ENCODE results near the gene SMAP1. TPM values are rescaled to one million over a fixed set of nuclear protein-coding genes. Genes with fewer than 3 reads are reported as not detected.

SMAP1 gene
- total and polyA plus RNA-seq, 10 donors, result 12.0 to 28.2 (median 19.8) TPM

DNA sequence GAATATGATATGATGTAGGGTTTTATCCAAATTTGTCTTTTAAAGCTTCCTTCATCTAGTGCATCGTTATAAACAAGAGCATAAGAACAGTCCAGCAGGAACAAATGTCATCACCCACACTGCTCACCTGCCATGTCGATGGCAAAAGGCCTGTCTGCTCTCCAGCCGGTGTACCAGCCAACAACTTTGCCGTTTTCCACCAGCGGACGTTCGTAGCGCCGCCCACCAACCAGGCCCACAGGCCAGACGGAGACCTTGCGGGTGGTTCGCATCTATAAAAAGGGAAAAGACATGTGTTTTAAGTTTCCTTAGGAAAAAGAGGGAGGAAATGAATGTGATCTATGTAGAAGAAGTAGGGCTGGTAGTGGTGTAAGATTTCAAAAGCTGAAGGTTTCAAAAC lies 226.3 kb downstream of the SMAP1 start:
- intact Hi-C loops (cut with DNase I; ENCODE audit: low total_unique reads), result no loop called here
- TF ChIP-seq, protein P1, sequence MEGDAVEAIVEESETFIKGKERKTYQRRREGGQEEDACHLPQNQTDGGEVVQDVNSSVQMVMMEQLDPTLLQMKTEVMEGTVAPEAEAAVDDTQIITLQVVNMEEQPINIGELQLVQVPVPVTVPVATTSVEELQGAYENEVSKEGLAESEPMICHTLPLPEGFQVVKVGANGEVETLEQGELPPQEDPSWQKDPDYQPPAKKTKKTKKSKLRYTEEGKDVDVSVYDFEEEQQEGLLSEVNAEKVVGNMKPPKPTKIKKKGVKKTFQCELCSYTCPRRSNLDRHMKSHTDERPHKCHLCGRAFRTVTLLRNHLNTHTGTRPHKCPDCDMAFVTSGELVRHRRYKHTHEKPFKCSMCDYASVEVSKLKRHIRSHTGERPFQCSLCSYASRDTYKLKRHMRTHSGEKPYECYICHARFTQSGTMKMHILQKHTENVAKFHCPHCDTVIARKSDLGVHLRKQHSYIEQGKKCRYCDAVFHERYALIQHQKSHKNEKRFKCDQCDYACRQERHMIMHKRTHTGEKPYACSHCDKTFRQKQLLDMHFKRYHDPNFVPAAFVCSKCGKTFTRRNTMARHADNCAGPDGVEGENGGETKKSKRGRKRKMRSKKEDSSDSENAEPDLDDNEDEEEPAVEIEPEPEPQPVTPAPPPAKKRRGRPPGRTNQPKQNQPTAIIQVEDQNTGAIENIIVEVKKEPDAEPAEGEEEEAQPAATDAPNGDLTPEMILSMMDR (IDR thresholded peaks at IDR 0.05 in 8 of 11, conservative IDR thresholded peaks at IDR 0.05 in 3 of 11), result no peak
- no peak for TF ChIP-seq POLR2AphosphoS5 (IDR thresholded peaks at IDR 0.05)
- no peak for TF ChIP-seq POLR2A (IDR thresholded peaks at IDR 0.05)
- Histone ChIP-seq H3K4me1 (no peaks in the 10 kb centered on the region), H3K9me3 (no peaks in the 10 kb centered on the region), H3K4me3 (no peak overlapping the region), H3K27me3 (replicated peaks in 1 of 7) (no peaks in the 10 kb centered on the region), H3K36me3 (no peaks in the 10 kb centered on the region), H3K27ac (no peak overlapping the region)
- DNase-seq, result no peak
- 93 to 97% (median 95%) methylated on average over 12 of the region's 12 CpGs for WGBS, 5 donors

DNA sequence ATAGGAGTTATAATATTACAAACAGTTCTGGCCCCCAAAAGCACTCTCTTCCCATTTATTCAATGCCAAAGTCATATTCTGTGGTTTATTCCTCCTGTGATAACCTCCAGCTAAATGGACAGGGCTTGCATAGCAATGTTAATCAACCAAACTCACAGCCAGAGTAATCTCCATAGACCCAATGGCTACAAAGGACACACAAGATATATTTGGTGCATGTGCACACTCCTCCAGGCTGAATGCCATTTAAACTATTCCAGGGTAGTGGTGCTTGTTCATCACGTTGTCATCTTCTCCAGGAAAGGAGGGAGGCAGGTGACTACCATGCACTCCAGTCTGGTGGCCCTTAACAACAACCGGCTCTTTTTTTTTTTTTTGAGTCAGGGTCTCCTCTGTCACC lies 232.4 kb downstream of the SMAP1 start:
- Histone ChIP-seq H3K4me3 (no peak overlapping the region), H3K4me1 (no peaks in the 10 kb centered on the region), H3K27ac (no peak overlapping the region), H3K27me3 (replicated peaks in 1 of 7) (no peaks in the 10 kb centered on the region), H3K36me3 (no peaks in the 10 kb centered on the region), H3K9me3 (no peaks in the 10 kb centered on the region)
- DNase-seq, result no peak
- 70 to 88% (median 73%) methylated on average over 2 of the region's 2 CpGs for WGBS, 5 donors
- TF ChIP-seq POLR2AphosphoS5 (IDR thresholded peaks at IDR 0.05) (no peak), POLR2A (IDR thresholded peaks at IDR 0.05) (no peak)
- TF ChIP-seq, protein P1 (IDR thresholded peaks at IDR 0.05 in 8 of 11, conservative IDR thresholded peaks at IDR 0.05 in 3 of 11), result no peak
- intact Hi-C loops (cut with DNase I; ENCODE audit: low total_unique reads), result no loop called here

DNA sequence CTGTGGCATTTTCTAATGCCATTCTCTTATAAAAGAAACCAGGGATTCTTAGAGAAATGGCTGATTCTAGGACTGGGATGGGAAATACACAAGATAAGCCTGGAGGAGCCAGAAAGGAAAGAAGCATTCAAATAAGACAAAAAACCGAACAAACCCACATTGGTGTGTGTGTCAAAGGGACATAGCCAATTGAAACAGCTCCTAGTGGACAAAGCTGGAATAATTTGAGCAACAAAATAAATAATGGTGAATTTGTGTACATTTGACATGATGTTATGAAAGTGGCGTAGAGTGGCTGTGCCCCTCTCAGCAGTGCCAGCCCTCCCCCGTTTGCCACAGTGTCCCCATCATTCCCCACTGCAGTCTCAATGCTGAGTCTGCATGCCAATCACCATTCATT lies 233.6 kb downstream of the SMAP1 start:
- H3K36me3 ChIP-seq, result no peaks in the 10 kb centered on the region
- no peaks in the 10 kb centered on the region for H3K9me3 ChIP-seq
- no peak overlapping the region for H3K27ac ChIP-seq
- no peaks in the 10 kb centered on the region for H3K4me1 ChIP-seq
- intact Hi-C loops (cut with DNase I; ENCODE audit: low total_unique reads), result no loop called here
- TF ChIP-seq, protein P1 (IDR thresholded peaks at IDR 0.05 in 8 of 11, conservative IDR thresholded peaks at IDR 0.05 in 3 of 11), result no peak
- no peaks in the 10 kb centered on the region for H3K27me3 ChIP-seq (replicated peaks in 1 of 7)
- WGBS, 5 donors, result 77 to 92% (median 89%) methylated on average over 3 of the region's 3 CpGs
- H3K4me3 ChIP-seq, result no peak overlapping the region
- no peak for DNase-seq

DNA sequence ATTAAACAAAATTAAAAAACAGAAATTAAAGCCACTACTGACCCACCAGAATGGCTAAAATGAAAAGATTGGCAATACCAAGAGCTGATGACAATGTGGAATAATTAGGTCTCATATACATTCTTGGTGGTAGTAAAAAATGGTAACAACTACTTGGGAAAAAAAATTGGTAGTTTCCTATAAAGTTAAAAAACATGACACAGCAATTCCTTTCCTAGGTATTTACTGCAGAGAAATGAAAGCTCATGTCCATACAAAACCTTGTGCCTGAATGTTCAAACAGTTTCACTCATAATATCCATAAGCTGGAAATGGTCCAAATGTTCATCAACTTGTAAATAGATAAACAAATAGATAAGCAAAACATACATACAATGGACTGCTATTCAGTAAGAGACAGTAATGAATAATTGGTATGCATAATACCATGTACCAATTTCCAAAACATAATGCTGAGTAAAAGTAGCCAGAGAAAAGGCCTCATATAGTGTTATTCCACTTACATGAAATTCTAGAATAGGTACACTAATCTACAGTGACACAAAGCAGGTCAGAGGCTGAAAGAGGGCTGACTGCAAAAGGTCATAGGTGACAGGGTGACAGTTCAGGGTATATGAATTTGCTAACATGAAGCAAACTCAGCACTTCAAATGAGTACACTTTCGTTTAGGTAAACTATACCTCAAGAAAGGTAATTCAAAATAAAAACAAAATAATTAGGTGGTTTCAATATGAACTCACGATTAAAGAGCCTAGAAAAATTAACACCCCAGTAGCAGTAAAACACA lies 236.2 kb downstream of the SMAP1 start:
- H3K27ac ChIP-seq, result no peak overlapping the region
- DNase-seq, result no peak
- intact Hi-C loops (cut with DNase I; ENCODE audit: low total_unique reads), result no loop called here
- TF ChIP-seq POLR2AphosphoS5 (IDR thresholded peaks at IDR 0.05) (no peak), POLR2A (IDR thresholded peaks at IDR 0.05) (no peak)
- TF ChIP-seq, protein P1 (IDR thresholded peaks at IDR 0.05 in 8 of 11, conservative IDR thresholded peaks at IDR 0.05 in 3 of 11), result no peak
- H3K36me3 ChIP-seq, result no peaks in the 10 kb centered on the region
- no peaks in the 10 kb centered on the region for H3K4me1 ChIP-seq
- WGBS, 5 donors, result 57 to 94% (median 77%) methylated on average over 2 of the region's 2 CpGs
- H3K4me3 ChIP-seq, result no peak overlapping the region
- no peaks in the 10 kb centered on the region for H3K9me3 ChIP-seq
- H3K27me3 ChIP-seq (replicated peaks in 1 of 7), result no peaks in the 10 kb centered on the region

All from spleen (tissue), 11 donors.